PC-3 (cell line): ENCODE data around the gene ATF7IP2.

Experiments
- EZH2 ChIP-seq: fragments of 300-600 bp; sonication (generic); IDR thresholded peaks from one replicate; pipeline ENCODE4 v1.6.1; 2017; ENCODE audit warnings: antibody characterized with exemption, mild to moderate bottlenecking, low read length; ENCODE audit not compliant: unreplicated experiment
- EZH2phosphoT487 ChIP-seq: fragments of 300-600 bp; sonication (generic); IDR thresholded peaks from 2 replicates; pipeline ENCODE4 v1.6.1; 2018; ENCODE audit warnings: mild to moderate bottlenecking, antibody characterized with exemption, low read length, borderline replicate concordance
- TF ChIP-seq, protein P1 (sequence below): fragments of 300-600 bp; sonication (generic); conservative IDR thresholded peaks from 2 replicates; pipeline ENCODE4 v1.5.1; 2017; ENCODE audit warnings: antibody characterized with exemption, low read depth, mild to moderate bottlenecking, low read length

GRCh38 chr16:10480151-10480550, 94.3 kb downstream of the ATF7IP2 start:
- TF ChIP-seq, protein P1, sequence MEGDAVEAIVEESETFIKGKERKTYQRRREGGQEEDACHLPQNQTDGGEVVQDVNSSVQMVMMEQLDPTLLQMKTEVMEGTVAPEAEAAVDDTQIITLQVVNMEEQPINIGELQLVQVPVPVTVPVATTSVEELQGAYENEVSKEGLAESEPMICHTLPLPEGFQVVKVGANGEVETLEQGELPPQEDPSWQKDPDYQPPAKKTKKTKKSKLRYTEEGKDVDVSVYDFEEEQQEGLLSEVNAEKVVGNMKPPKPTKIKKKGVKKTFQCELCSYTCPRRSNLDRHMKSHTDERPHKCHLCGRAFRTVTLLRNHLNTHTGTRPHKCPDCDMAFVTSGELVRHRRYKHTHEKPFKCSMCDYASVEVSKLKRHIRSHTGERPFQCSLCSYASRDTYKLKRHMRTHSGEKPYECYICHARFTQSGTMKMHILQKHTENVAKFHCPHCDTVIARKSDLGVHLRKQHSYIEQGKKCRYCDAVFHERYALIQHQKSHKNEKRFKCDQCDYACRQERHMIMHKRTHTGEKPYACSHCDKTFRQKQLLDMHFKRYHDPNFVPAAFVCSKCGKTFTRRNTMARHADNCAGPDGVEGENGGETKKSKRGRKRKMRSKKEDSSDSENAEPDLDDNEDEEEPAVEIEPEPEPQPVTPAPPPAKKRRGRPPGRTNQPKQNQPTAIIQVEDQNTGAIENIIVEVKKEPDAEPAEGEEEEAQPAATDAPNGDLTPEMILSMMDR: no peak
- no peak for TF ChIP-seq EZH2
- no peak for TF ChIP-seq EZH2phosphoT487
